ENCODE data around the gene AMDHD1. TPM values are rescaled to one million over a fixed set of nuclear protein-coding genes. Genes with fewer than 3 reads are reported as not detected.

The AMDHD1 gene
- polyA plus RNA-seq = under 1 TPM; 0.33 TPM

- no peaks in the 10 kb centered on the region for H3K27me3 ChIP-seq (ENCODE audit: control insufficient read depth in 1 of 2, insufficient read depth in 2 of 2, low read length in 2 of 2)
- H3K9me3 ChIP-seq (ENCODE audit: control insufficient read depth in 2 of 2, insufficient read depth in 1 of 2, low read depth in 1 of 2, low read length in 1 of 2) = no peaks in the 10 kb centered on the region
- no peaks in the 10 kb centered on the region for H3K4me1 ChIP-seq (ENCODE audit: control insufficient read depth in 2 of 2, insufficient read depth in 2 of 2, low read length in 1 of 2)
- H3K27ac ChIP-seq (ENCODE audit: low read depth in 2 of 2, low read length in 1 of 2) = peak within 1 kb of the TSS; percentile 26 to 81
- WGBS, 2 donors = 0 to 1% methylated on average over 34 to 38 of the region's 38 CpGs
- peak within 1 kb of the TSS; percentile 56 to 73 for H3K4me3 ChIP-seq (ENCODE audit: low read depth in 1 of 2, low read length in 2 of 2)
- no peaks in the 10 kb centered on the region for H3K36me3 ChIP-seq (ENCODE audit: control insufficient read depth in 2 of 2, insufficient read depth in 2 of 2, low read length in 1 of 2)
Measured at GRCh38 chr12:95943330-95943842, at the start of gene AMDHD1. Gene AMDHD1 (plus strand): TSS chr12:95943331. CDS start chr12:95943399, 68 bp downstream.

GRCh38 chr12:95896846-95897245 lies 46.3 kb upstream of the AMDHD1 start:
- Histone ChIP-seq H3K27ac (ENCODE audit: low read depth in 2 of 2, low read length in 1 of 2) (no peak overlapping the region), H3K9me3 (ENCODE audit: control insufficient read depth in 2 of 2, insufficient read depth in 1 of 2, low read depth in 1 of 2, low read length in 1 of 2) (no peaks in the 10 kb centered on the region), H3K4me3 (ENCODE audit: low read depth in 1 of 2, low read length in 2 of 2) (no peak overlapping the region), H3K36me3 (ENCODE audit: control insufficient read depth in 2 of 2, insufficient read depth in 2 of 2, low read length in 1 of 2) (no peaks in the 10 kb centered on the region), H3K4me1 (ENCODE audit: control insufficient read depth in 2 of 2, insufficient read depth in 2 of 2, low read length in 1 of 2) (no peaks in the 10 kb centered on the region), H3K27me3 (ENCODE audit: control insufficient read depth in 1 of 2, insufficient read depth in 2 of 2, low read length in 2 of 2) (no peaks in the 10 kb centered on the region)
- WGBS, 2 donors = 89% methylated on average over 4 of the region's 4 CpGs

- Histone ChIP-seq H3K27ac (ENCODE audit: low read depth in 2 of 2, low read length in 1 of 2) (no peak overlapping the region), H3K4me1 (ENCODE audit: control insufficient read depth in 2 of 2, insufficient read depth in 2 of 2, low read length in 1 of 2) (no peaks in the 10 kb centered on the region), H3K36me3 (ENCODE audit: control insufficient read depth in 2 of 2, insufficient read depth in 2 of 2, low read length in 1 of 2) (no peaks in the 10 kb centered on the region), H3K9me3 (ENCODE audit: control insufficient read depth in 2 of 2, insufficient read depth in 1 of 2, low read depth in 1 of 2, low read length in 1 of 2) (no peaks in the 10 kb centered on the region), H3K4me3 (ENCODE audit: low read depth in 1 of 2, low read length in 2 of 2) (no peak overlapping the region), H3K27me3 (ENCODE audit: control insufficient read depth in 1 of 2, insufficient read depth in 2 of 2, low read length in 2 of 2) (no peaks in the 10 kb centered on the region)
- WGBS, 2 donors = 55 to 66% methylated on average over 4 of the region's 4 CpGs
Measured at GRCh38 chr12:95898081-95898480, 45.0 kb upstream of the AMDHD1 start.

GRCh38 chr12:95908573-95908972 lies 34.6 kb upstream of the AMDHD1 start:
- Histone ChIP-seq H3K27ac (ENCODE audit: low read depth in 2 of 2, low read length in 1 of 2) (no peak overlapping the region), H3K4me3 (ENCODE audit: low read depth in 1 of 2, low read length in 2 of 2) (no peak overlapping the region), H3K4me1 (ENCODE audit: control insufficient read depth in 2 of 2, insufficient read depth in 2 of 2, low read length in 1 of 2) (no peaks in the 10 kb centered on the region), H3K9me3 (ENCODE audit: control insufficient read depth in 2 of 2, insufficient read depth in 1 of 2, low read depth in 1 of 2, low read length in 1 of 2) (no peaks in the 10 kb centered on the region), H3K36me3 (ENCODE audit: control insufficient read depth in 2 of 2, insufficient read depth in 2 of 2, low read length in 1 of 2) (no peaks in the 10 kb centered on the region), H3K27me3 (ENCODE audit: control insufficient read depth in 1 of 2, insufficient read depth in 2 of 2, low read length in 2 of 2) (no peaks in the 10 kb centered on the region)

- Histone ChIP-seq H3K27ac (ENCODE audit: low read depth in 2 of 2, low read length in 1 of 2) (no peak overlapping the region), H3K27me3 (ENCODE audit: control insufficient read depth in 1 of 2, insufficient read depth in 2 of 2, low read length in 2 of 2) (no peaks in the 10 kb centered on the region), H3K4me1 (ENCODE audit: control insufficient read depth in 2 of 2, insufficient read depth in 2 of 2, low read length in 1 of 2) (no peaks in the 10 kb centered on the region), H3K4me3 (ENCODE audit: low read depth in 1 of 2, low read length in 2 of 2) (no peak overlapping the region), H3K36me3 (ENCODE audit: control insufficient read depth in 2 of 2, insufficient read depth in 2 of 2, low read length in 1 of 2) (no peaks in the 10 kb centered on the region), H3K9me3 (ENCODE audit: control insufficient read depth in 2 of 2, insufficient read depth in 1 of 2, low read depth in 1 of 2, low read length in 1 of 2) (no peaks in the 10 kb centered on the region)
- 91 to 94% methylated on average over 3 of the region's 3 CpGs for WGBS, 2 donors
Measured at GRCh38 chr12:95909871-95910270, 33.3 kb upstream of the AMDHD1 start.

- no peaks in the 10 kb centered on the region for H3K9me3 ChIP-seq (ENCODE audit: control insufficient read depth in 2 of 2, insufficient read depth in 1 of 2, low read depth in 1 of 2, low read length in 1 of 2)
- peaks cover 0 to 2% of the 10 kb centered on the region in 2 donors for H3K27me3 ChIP-seq (ENCODE audit: control insufficient read depth in 1 of 2, insufficient read depth in 2 of 2, low read length in 2 of 2)
- 23% methylated on average over 7 of the region's 7 CpGs for WGBS, 2 donors
- H3K4me3 ChIP-seq (ENCODE audit: low read depth in 1 of 2, low read length in 2 of 2) = no peak overlapping the region
- no peaks in the 10 kb centered on the region for H3K36me3 ChIP-seq (ENCODE audit: control insufficient read depth in 2 of 2, insufficient read depth in 2 of 2, low read length in 1 of 2)
- H3K27ac ChIP-seq (ENCODE audit: low read depth in 2 of 2, low read length in 1 of 2) = no peak overlapping the region
- no peaks in the 10 kb centered on the region for H3K4me1 ChIP-seq (ENCODE audit: control insufficient read depth in 2 of 2, insufficient read depth in 2 of 2, low read length in 1 of 2)
Measured at GRCh38 chr12:95918194-95918993, 24.7 kb upstream of the AMDHD1 start.

- WGBS, 2 donors = 79 to 81% methylated on average over 6 of the region's 6 CpGs
- H3K36me3 ChIP-seq (ENCODE audit: control insufficient read depth in 2 of 2, insufficient read depth in 2 of 2, low read length in 1 of 2) = no peaks in the 10 kb centered on the region
- H3K9me3 ChIP-seq (ENCODE audit: control insufficient read depth in 2 of 2, insufficient read depth in 1 of 2, low read depth in 1 of 2, low read length in 1 of 2) = no peaks in the 10 kb centered on the region
- H3K4me1 ChIP-seq (ENCODE audit: control insufficient read depth in 2 of 2, insufficient read depth in 2 of 2, low read length in 1 of 2) = no peaks in the 10 kb centered on the region
- no peak overlapping the region for H3K4me3 ChIP-seq (ENCODE audit: low read depth in 1 of 2, low read length in 2 of 2)
- peaks cover 0 to 2% of the 10 kb centered on the region in 2 donors for H3K27me3 ChIP-seq (ENCODE audit: control insufficient read depth in 1 of 2, insufficient read depth in 2 of 2, low read length in 2 of 2)
- no peak overlapping the region for H3K27ac ChIP-seq (ENCODE audit: low read depth in 2 of 2, low read length in 1 of 2)
Measured at GRCh38 chr12:95919110-95919509, 24.0 kb upstream of the AMDHD1 start.

GRCh38 chr12:95922231-95922630 lies 20.9 kb upstream of the AMDHD1 start:
- no peaks in the 10 kb centered on the region for H3K27me3 ChIP-seq (ENCODE audit: control insufficient read depth in 1 of 2, insufficient read depth in 2 of 2, low read length in 2 of 2)
- no peak overlapping the region for H3K4me3 ChIP-seq (ENCODE audit: low read depth in 1 of 2, low read length in 2 of 2)
- no peaks in the 10 kb centered on the region for H3K9me3 ChIP-seq (ENCODE audit: control insufficient read depth in 2 of 2, insufficient read depth in 1 of 2, low read depth in 1 of 2, low read length in 1 of 2)
- no peaks in the 10 kb centered on the region for H3K36me3 ChIP-seq (ENCODE audit: control insufficient read depth in 2 of 2, insufficient read depth in 2 of 2, low read length in 1 of 2)
- H3K4me1 ChIP-seq (ENCODE audit: control insufficient read depth in 2 of 2, insufficient read depth in 2 of 2, low read length in 1 of 2) = no peaks in the 10 kb centered on the region
- H3K27ac ChIP-seq (ENCODE audit: low read depth in 2 of 2, low read length in 1 of 2) = no peak overlapping the region
- WGBS, 2 donors = 51 to 64% methylated on average over 3 of the region's 3 CpGs

- 76 to 82% methylated on average over 6 of the region's 6 CpGs for WGBS, 2 donors
- Histone ChIP-seq H3K9me3 (ENCODE audit: control insufficient read depth in 2 of 2, insufficient read depth in 1 of 2, low read depth in 1 of 2, low read length in 1 of 2) (no peaks in the 10 kb centered on the region), H3K27ac (ENCODE audit: low read depth in 2 of 2, low read length in 1 of 2) (no peak overlapping the region), H3K4me1 (ENCODE audit: control insufficient read depth in 2 of 2, insufficient read depth in 2 of 2, low read length in 1 of 2) (no peaks in the 10 kb centered on the region), H3K27me3 (ENCODE audit: control insufficient read depth in 1 of 2, insufficient read depth in 2 of 2, low read length in 2 of 2) (no peaks in the 10 kb centered on the region), H3K36me3 (ENCODE audit: control insufficient read depth in 2 of 2, insufficient read depth in 2 of 2, low read length in 1 of 2) (no peaks in the 10 kb centered on the region), H3K4me3 (ENCODE audit: low read depth in 1 of 2, low read length in 2 of 2) (no peak overlapping the region)
Measured at GRCh38 chr12:95940514-95940913, 2.6 kb upstream of the AMDHD1 start.

GRCh38 chr12:95942101-95942523 lies 1.0 kb upstream of the AMDHD1 start:
- peak overlapping the region; percentile 56 to 73 for H3K4me3 ChIP-seq (ENCODE audit: low read depth in 1 of 2, low read length in 2 of 2)
- H3K27ac ChIP-seq (ENCODE audit: low read depth in 2 of 2, low read length in 1 of 2) = peak overlapping the region; percentile 26 to 81
- no peaks in the 10 kb centered on the region for H3K36me3 ChIP-seq (ENCODE audit: control insufficient read depth in 2 of 2, insufficient read depth in 2 of 2, low read length in 1 of 2)
- no peaks in the 10 kb centered on the region for H3K9me3 ChIP-seq (ENCODE audit: control insufficient read depth in 2 of 2, insufficient read depth in 1 of 2, low read depth in 1 of 2, low read length in 1 of 2)
- H3K27me3 ChIP-seq (ENCODE audit: control insufficient read depth in 1 of 2, insufficient read depth in 2 of 2, low read length in 2 of 2) = no peaks in the 10 kb centered on the region
- no peaks in the 10 kb centered on the region for H3K4me1 ChIP-seq (ENCODE audit: control insufficient read depth in 2 of 2, insufficient read depth in 2 of 2, low read length in 1 of 2)
- 5 to 8% methylated on average over 13 of the region's 13 CpGs for WGBS, 2 donors

Measured in esophagus (tissue), 2 donors.